Measurements from ENCODE around the gene FNDC3B.

Gene FNDC3B

DNA sequence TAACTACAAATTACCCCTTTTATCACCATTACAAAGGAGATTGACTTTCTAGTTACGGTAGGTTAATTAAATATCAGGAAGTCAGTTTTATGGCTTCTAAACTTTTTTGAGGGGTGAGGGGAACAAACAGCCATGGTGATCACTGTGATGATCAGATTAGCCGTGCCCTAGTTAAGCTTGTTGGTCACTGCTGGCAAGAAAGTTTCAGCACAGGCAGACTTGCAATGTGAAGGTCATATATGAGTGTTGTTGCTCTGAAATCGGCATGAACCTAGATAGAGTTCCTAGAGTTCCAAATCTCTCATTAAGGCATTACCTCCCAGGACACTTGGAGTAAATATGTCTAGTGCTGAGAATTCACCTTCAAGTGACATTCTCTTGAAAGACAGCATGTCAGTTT lies 252.3 kb downstream of the FNDC3B start:
- DNase-seq (ENCODE audit: low spot score), result no peak

DNA sequence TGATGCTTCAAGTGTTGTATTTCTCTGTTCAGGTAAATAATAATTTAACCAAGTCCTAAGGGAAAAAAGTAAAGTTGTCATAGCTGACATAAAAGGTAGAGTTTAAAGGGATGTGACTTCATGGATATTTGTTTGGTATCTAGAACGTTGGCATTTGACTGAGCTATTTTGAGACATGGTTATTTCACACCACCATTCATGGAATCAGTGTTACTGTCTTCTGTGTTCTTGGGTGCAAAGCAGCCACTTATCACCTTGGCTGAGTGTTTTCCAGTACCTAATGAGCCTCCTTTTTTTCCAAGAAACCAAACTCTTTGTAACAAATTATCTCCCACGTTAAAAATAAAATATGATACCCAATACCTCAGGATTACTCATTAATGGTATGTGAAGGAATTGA lies 253.0 kb downstream of the FNDC3B start:
- DNase-seq (ENCODE audit: low spot score), result no peak

DNA sequence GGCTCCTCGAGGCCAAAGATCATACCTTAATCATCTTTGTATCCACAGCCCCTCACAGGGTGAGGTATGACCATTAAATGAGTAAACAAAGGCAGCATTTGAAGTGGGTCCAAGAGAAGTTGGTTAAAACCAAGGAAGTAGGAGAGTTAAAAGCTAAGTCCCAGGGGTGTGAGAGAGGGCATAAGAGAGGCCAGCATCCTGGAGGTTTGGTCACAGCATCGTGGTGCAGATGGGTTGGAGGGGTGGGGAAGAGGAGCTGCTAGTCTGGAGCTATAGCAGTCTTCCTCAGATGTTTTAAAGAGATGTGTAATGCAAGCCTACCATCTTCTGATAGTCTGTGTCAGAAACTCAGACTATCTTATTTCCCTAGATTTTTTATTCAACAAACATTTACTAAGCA lies 253.7 kb downstream of the FNDC3B start:
- no peak for DNase-seq (ENCODE audit: low spot score)

DNA sequence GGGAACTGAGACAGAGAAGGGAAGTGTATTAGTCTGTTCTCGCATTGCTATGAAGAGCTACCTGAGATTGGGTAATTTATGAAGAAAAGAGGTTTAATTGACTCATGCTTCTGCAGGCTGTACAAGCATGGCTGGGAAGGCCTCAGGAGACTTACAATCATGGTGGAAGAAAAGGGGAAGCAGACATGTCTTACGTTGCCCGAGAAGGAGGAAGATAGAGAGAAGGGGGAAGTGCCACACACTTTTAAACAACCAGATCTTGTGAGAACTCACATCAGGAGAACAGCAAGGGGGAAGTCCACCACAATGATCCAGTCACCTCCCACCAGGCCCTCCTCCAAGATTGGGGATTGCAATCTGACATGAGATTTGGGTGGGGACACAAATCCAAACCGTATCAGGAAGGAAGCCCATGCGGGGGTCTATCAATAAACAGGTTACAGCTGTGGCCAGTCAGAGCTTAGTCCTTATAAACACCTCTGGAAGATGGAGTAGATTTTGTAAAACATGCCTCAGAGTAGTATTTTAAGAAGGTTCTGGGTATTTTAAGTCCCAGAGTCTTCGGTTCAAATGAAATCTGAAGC lies 254.9 kb downstream of the FNDC3B start:
- no peak for DNase-seq (ENCODE audit: low spot score)

GRCh38 chr3:172296248-172296974 lies 257.0 kb downstream of the FNDC3B start:
- no peak for DNase-seq (ENCODE audit: low spot score)

GRCh38 chr3:172296975-172297332 lies 257.6 kb downstream of the FNDC3B start:
- no peak for DNase-seq (ENCODE audit: low spot score)

GRCh38 chr3:172298247-172298646 lies 258.9 kb downstream of the FNDC3B start:
- no peak for DNase-seq (ENCODE audit: low spot score)

DNA sequence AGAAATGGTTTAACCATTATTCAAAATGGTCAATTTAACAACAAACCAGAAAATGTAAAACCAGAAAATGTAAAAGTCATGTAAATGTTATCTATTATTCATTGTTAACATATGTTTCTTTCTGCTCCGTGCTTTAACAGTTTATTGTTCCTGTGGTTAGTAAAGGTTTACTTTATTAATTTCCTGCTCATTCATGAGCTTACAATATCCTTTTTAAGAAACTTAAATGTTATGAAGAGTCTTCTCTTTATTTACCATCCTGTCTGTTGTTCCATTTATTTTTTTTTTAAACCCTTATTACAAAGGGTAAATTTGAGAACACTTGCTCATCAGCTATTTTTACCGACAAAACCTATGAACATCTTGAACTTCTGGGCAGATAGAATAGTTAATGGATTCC lies 260.8 kb downstream of the FNDC3B start:
- DNase-seq (ENCODE audit: low spot score), result no peak

- DNase-seq (ENCODE audit: low spot score), result no peak
Measured at GRCh38 chr3:172300862-172301261, 261.5 kb downstream of the FNDC3B start.

- DNase-seq (ENCODE audit: low spot score), result no peak
Measured at GRCh38 chr3:172302203-172302602, 262.8 kb downstream of the FNDC3B start.

DNA sequence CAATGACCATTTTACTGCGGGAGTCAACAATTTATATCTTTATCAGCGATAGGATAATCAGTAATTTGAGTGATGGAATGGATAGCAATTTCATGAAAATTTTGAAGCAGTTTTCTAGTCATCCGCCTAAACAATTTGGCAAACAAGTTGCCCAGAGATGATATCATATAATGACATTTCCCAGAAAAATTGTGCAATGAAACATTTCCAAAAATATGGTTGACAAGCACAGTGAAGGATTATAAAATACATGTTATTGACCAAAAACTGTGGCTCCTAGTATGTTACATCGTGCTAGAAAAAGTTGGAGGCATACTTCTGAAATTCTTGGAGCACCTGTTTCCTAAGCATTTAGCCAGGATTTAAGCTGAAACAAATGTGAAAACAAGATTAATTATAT lies 263.8 kb downstream of the FNDC3B start:
- no peak for DNase-seq (ENCODE audit: low spot score)

GRCh38 chr3:172303941-172304558 lies 264.7 kb downstream of the FNDC3B start:
- no peak for DNase-seq (ENCODE audit: low spot score)

DNA sequence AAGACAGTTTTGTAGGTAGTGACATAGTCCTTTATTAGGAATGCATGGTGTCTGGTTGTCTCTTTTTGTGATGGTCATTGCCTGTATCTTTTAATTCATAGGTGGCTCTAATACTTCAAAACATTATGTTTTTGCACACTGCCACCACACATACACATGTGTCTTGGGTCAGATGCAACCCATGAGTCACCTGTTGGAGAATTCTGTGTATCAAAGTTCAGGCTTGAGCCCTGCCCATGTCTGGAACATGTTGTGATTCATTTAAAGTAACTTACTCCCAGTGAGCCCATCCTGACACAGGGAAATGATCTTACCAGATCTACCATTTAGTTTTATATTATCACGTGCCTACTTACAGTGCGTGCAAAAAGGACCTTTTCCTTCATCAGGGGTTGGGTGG lies 266.2 kb downstream of the FNDC3B start:
- no peak for DNase-seq (ENCODE audit: low spot score)

DNA sequence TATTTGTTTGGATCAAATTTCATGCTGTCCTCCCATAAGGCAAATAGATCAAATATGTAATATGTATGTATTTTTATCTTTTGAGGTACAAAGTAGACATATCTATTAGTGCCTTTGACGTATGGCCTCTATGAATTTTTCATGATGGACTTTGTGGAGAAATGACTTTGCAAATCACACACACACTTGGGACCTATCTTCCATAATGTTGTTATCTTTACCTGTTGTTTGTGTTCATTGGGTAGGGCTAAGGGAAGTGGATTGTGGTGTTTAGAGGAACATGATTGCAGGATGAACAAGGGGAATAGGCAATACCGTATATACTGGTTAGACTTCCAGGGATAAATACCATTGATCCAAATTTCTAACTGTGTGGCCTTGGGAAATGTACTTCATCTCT lies 266.6 kb downstream of the FNDC3B start:
- DNase-seq (ENCODE audit: low spot score), result no peak

- no peak for DNase-seq (ENCODE audit: low spot score)
Measured at GRCh38 chr3:172307141-172307560, 267.8 kb downstream of the FNDC3B start.

GRCh38 chr3:172309059-172309458 lies 269.7 kb downstream of the FNDC3B start:
- DNase-seq (ENCODE audit: low spot score), result no peak

DNA sequence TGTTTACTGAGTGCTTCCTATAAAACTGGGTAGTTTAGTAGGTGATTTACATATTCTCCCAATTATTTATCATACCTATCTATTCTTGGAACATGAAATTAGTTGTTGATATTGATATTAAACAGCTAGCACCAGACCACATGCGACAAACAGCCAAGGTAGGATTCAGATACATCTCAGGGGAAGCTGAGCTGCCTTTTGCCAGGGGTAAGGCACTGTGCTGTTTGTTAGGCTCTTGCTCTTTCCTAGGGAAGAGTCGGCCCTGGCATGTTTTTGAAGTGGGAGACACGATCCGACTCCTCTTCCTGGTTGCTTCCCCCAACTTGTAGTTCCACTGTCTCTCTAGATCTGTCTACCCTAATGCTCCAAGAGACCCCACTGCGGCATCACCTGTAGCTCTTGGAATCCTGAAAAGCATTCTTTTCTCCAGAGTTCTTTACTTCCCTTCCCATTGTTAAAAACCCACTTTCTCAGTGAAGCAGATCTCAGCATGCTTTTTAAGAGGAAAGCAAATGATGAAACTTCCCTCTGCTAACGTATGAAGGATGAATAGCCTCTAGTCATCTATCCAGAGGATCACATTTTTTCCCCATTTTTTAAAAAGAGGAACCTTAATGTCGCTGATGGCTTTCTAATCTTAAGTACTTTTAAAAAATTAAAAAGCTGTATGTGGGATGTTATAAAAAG lies 270.5 kb downstream of the FNDC3B start:
- no peak for DNase-seq (ENCODE audit: low spot score)

DNA sequence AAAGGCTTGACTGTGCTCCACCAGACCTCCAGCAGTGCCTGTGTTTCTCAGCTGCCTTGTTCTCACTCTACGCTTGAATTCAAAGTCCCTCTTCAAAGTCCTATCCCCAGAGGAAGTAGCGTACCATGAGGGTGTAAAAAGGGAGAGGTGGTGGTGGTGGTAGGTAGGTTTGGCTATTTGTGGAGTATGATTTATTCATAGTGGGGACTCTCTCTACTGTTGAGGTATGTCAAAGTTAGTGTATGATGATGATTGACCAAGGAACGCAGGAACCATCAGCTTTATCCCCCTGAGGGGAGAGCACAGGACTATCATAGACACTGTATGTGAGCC lies 271.0 kb downstream of the FNDC3B start:
- no peak for DNase-seq (ENCODE audit: low spot score)

- no peak for DNase-seq (ENCODE audit: low spot score)
Measured at GRCh38 chr3:172311217-172311616, 271.8 kb downstream of the FNDC3B start.

- no peak for DNase-seq (ENCODE audit: low spot score)
Measured at GRCh38 chr3:172312001-172312400, 272.6 kb downstream of the FNDC3B start.

GRCh38 chr3:172312711-172313110 lies 273.3 kb downstream of the FNDC3B start:
- no peak for DNase-seq (ENCODE audit: low spot score)

DNA sequence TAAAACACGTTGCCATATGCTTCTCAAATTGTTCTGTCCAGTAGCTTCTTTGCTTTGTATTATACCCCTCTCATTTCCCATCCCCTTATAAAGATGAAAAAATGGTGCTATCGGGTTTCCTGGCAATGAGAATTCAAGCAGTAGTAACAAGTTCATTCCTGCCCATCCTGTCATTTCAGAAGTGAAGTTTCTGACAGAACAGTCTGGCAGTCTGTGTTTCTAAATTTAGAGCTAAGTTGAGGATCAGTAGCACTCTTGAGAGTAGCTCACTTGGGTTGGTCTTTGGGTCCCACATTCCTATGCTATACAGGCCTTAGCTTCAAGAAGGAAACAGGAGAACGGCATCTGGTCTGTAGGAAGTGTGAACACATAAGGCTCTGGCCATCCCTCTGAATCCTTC lies 274.3 kb downstream of the FNDC3B start:
- no peak for DNase-seq (ENCODE audit: low spot score)

DNA sequence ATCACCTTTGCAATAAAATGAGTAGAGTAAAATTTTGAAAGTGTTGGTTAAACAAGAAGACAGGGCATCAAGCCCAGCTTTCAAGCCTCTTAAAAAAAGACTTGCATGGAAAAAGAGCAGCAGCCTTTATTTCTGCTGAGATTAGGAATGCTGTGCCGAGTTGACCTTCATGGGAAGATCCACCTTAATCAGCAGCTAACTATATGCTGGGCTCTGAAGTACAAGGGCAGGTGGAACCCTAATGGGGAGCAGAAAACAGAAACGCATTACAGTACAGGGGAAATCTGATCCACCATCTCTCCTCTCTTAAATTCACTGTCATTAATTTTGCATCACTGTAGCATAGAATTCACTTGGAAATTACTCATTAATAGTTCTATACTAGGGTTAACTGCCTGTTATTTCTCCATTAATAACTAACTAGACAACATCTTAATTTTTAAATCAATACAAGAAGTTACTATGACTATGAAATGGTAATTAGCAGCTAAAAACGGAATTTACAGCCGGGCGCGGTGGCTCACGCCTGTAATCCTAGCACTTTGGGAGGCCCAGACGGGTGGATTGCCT lies 275.3 kb downstream of the FNDC3B start:
- no peak for DNase-seq (ENCODE audit: low spot score)

All from hematopoietic multipotent progenitor cell treated with erythropoietin and hydrocortisone succinate and interleukin-3 and kit ligand, for 17 days (in vitro differentiated cells).